ENCODE data around the gene STARD10. TPM values are rescaled to one million over a fixed set of nuclear protein-coding genes. Genes with fewer than 3 reads are reported as not detected.

The STARD10 gene
- total and polyA plus RNA-seq, 8 donors = 83.8 to 146 (median 114) TPM

- H3K27ac ChIP-seq = peak overlapping the region; percentile 48 to 74
- peaks cover 5 to 63% of the 10 kb centered on the region in 2 donors for H3K36me3 ChIP-seq
- peaks cover 2 to 63% of the 10 kb centered on the region in 2 donors for H3K4me1 ChIP-seq
- intact Hi-C loops (cut with DNase I) = loop anchor here (5.0 to 10.0 kb wide), 2 partner anchors 341 to 343 kb away; no protein-coding TSS in a partner anchor
- H3K9me3 ChIP-seq = no peaks in the 10 kb centered on the region
- DNase-seq (peak in 1 of 4 donors; percentile 67), ATAC-seq (no peak)
- no peak for TF ChIP-seq CTCF (IDR thresholded peaks at IDR 0.05)
- no peak overlapping the region for H3K4me3 ChIP-seq
- H3K27me3 ChIP-seq = no peaks in the 10 kb centered on the region
Measured at GRCh38 chr11:72833811-72834493, 40.1 kb upstream of the STARD10 start.

- TF ChIP-seq CTCF (IDR thresholded peaks at IDR 0.05) = no peak
- H3K9me3 ChIP-seq = no peaks in the 10 kb centered on the region
- H3K36me3 ChIP-seq = peaks cover 5 to 63% of the 10 kb centered on the region in 2 donors
- H3K4me3 ChIP-seq = no peak overlapping the region
- no peaks in the 10 kb centered on the region for H3K27me3 ChIP-seq
- intact Hi-C loops (cut with DNase I) = loop anchor here (5.0 to 10.0 kb wide), 2 partner anchors 342 to 344 kb away; no protein-coding TSS in a partner anchor
- DNase-seq = no peak
- H3K27ac ChIP-seq = peak overlapping the region; percentile 48 to 74
- H3K4me1 ChIP-seq = peaks cover 2 to 64% of the 10 kb centered on the region in 2 donors
- no peak for ATAC-seq
Measured at GRCh38 chr11:72833083-72833733, 39.4 kb upstream of the STARD10 start.

- ATAC-seq (no peak), DNase-seq (no peak)
- Histone ChIP-seq H3K9me3 (no peaks in the 10 kb centered on the region), H3K4me3 (no peak overlapping the region), H3K27me3 (no peaks in the 10 kb centered on the region), H3K27ac (peak overlapping the region in 1 of 2 donors; percentile 57), H3K4me1 (peaks cover 2 to 72% of the 10 kb centered on the region in 2 donors), H3K36me3 (peaks cover 3 to 56% of the 10 kb centered on the region in 2 donors)
- no peak for TF ChIP-seq CTCF (IDR thresholded peaks at IDR 0.05)
- intact Hi-C loops (cut with DNase I) = loop anchor here (5.0 to 10.0 kb wide), 2 partner anchors 342 to 345 kb away; no protein-coding TSS in a partner anchor
Measured at GRCh38 chr11:72832301-72833082, 38.6 kb upstream of the STARD10 start.

GRCh38 chr11:72831521-72832300, 37.9 kb upstream of the STARD10 start:
- Histone ChIP-seq H3K36me3 (peaks cover 0 to 54% of the 10 kb centered on the region in 2 donors), H3K27me3 (no peaks in the 10 kb centered on the region), H3K9me3 (no peaks in the 10 kb centered on the region), H3K27ac (peak overlapping the region in 1 of 2 donors; percentile 57), H3K4me1 (peaks cover 2 to 77% of the 10 kb centered on the region in 2 donors), H3K4me3 (no peak overlapping the region)
- intact Hi-C loops (cut with DNase I) = loop anchor here (5.0 to 10.0 kb wide), 2 partner anchors 343 to 346 kb away; no protein-coding TSS in a partner anchor
- TF ChIP-seq CTCF (IDR thresholded peaks at IDR 0.05) = peak; percentile 86 to 92
- peak; percentile 72 to 89 (median 82) for DNase-seq
- ATAC-seq = peak; percentile 90

Data from left lung (tissue), 10 donors.